HepG2 (cell line): Measurements from ENCODE around the gene DPP3. TPM values are rescaled to one million over a fixed set of nuclear protein-coding genes. Genes with fewer than 3 reads are reported as not detected.

Experiments
- ATF7-NPFF ChIP-seq: sonication (generic); formaldehyde crosslinking; IDR thresholded peaks from 2 replicates; pipeline ENCODE4 v1.8.1; 2023; ENCODE audit warnings: mild to moderate bottlenecking, low read depth, missing genetic modification reagents, moderate library complexity
- BCLAF1 ChIP-seq: fragments of 450-650 bp; IDR thresholded peaks from 2 replicates; pipeline ENCODE4 v1.6.1; 2017; ENCODE audit warnings: mild to moderate bottlenecking
- HIVEP1 ChIP-seq: sonication (generic); formaldehyde crosslinking; IDR thresholded peaks from 2 replicates; pipeline ENCODE4 v1.4.0; 2020; ENCODE audit warnings: mild to moderate bottlenecking, missing genetic modification reagents
- THAP9 ChIP-seq: sonication (generic); formaldehyde crosslinking; IDR thresholded peaks from 2 replicates; pipeline ENCODE4; 2020; ENCODE audit warnings: missing genetic modification reagents, mild to moderate bottlenecking, borderline replicate concordance
- TMF1 ChIP-seq: sonication (generic); formaldehyde crosslinking; IDR thresholded peaks from 2 replicates; pipeline ENCODE4 v1.8.1; 2022; ENCODE audit warnings: low read depth, missing genetic modification reagents
- polyA plus RNA-seq, 8 experiments: library from polyadenylated mRNA; depleted of rRNA in 3 of 8; stranded (reverse) in 7 of 8; unstranded in 1 of 8; fragments of >200 nt; fragmentation: Illumina TruSeq in 4 of 8; extraction: Trizol in 4 of 8; gene quantifications; 2 replicates each; pipeline versions ENCODE4 v1.2.1 to v1.2.3, GENCODE V29; 2011 to 2016; ENCODE audit warnings: low read depth in 4 of 8, missing spikeins in 1 of 8, mixed read lengths in 1 of 8; ENCODE audit not compliant: insufficient read depth in 1 of 8
- total RNA-seq, 5 experiments: library from RNA; depleted of rRNA; stranded (reverse); fragments of >200 nt; fragmentation: Illumina TruSeq; extraction: Trizol; gene quantifications; 2 replicates each; pipeline ENCODE4 v1.2.3, GENCODE V29; 2016; ENCODE audit warnings: low read depth in 1 of 5

The DPP3 gene
- total and polyA plus RNA-seq, 2 of the 13 experiments (the other 11 are each of a cell fraction or from before 2014, with no cell fraction given) = 38.4 to 59.8 TPM

GRCh38 chr11:66473167-66473566, 7.1 kb upstream of the DPP3 start (continued):
- TF ChIP-seq THAP9 (CRISPR knock-in tag) (no peak), ATF7-NPFF (CRISPR knock-in tag) (no peak), TMF1 (CRISPR knock-in tag) (no peak), BCLAF1 (no peak), HIVEP1 (no peak)
